KMS-11 (cell line): ENCODE results near the gene SLC16A5.

Experiments
- H2AFZ ChIP-seq: fragments of 200-600 bp; sonication (generic); 2 replicates; pipeline ENCODE4 v1.6.1; 2016; ENCODE audit warnings: antibody characterized with exemption, mixed run types, low read depth
- H3K27ac ChIP-seq: fragments of 200-600 bp; sonication (generic); 2 replicates; pipeline ENCODE4 v1.6.1; 2016; ENCODE audit warnings: mild to moderate bottlenecking, mixed run types
- H3K27me3 ChIP-seq: fragments of 200-600 bp; sonication (generic); 2 replicates; pipeline ENCODE4 v1.6.1; 2017; ENCODE audit warnings: mild to moderate bottlenecking, low read depth, mixed run types, moderate library complexity; ENCODE audit not compliant: insufficient read depth
- H3K36me3 ChIP-seq: fragments of 200-600 bp; sonication (generic); 2 replicates; pipeline ENCODE4 v1.6.1; 2017; ENCODE audit warnings: mild to moderate bottlenecking, mixed run types; ENCODE audit not compliant: insufficient read depth
- H3K4me1 ChIP-seq: fragments of 200-600 bp; sonication (generic); 2 replicates; pipeline ENCODE4 v1.6.1; 2016; ENCODE audit warnings: mild to moderate bottlenecking, low read depth, mixed run types; ENCODE audit not compliant: poor library complexity, severe bottlenecking
- H3K4me2 ChIP-seq: fragments of 200-600 bp; sonication (generic); 2 replicates; pipeline ENCODE4 v1.7.0; 2016; ENCODE audit warnings: mild to moderate bottlenecking, mixed run types
- H3K4me3 ChIP-seq: fragments of 200-600 bp; sonication (generic); IDR thresholded peaks from 2 replicates; pipeline ENCODE4 v1.6.1; 2017; ENCODE audit warnings: low read depth, low read length, mixed read lengths; ENCODE audit not compliant: insufficient read depth
- H3K79me2 ChIP-seq: fragments of 200-600 bp; sonication (generic); 2 replicates; pipeline ENCODE4 v1.6.1; 2016; ENCODE audit warnings: low read depth, mixed run types; ENCODE audit not compliant: insufficient read depth
- H3K9ac ChIP-seq: fragments of 200-600 bp; sonication (generic); 2 replicates; pipeline ENCODE4 v1.6.1; 2016; ENCODE audit warnings: mild to moderate bottlenecking, mixed run types
- H4K20me1 ChIP-seq: fragments of 200-600 bp; sonication (generic); 2 replicates; pipeline ENCODE4 v1.6.1; 2016; ENCODE audit warnings: mild to moderate bottlenecking, mixed run types; ENCODE audit not compliant: insufficient read depth
- TF ChIP-seq, protein P1 (sequence below): fragments of 200-600 bp; sonication (generic); conservative IDR thresholded peaks from 2 replicates; pipeline ENCODE4 v1.6.1; 2017; ENCODE audit warnings: low read depth, mild to moderate bottlenecking, antibody characterized with exemption, low read length, moderate library complexity, mixed read lengths

Gene SLC16A5

DNA sequence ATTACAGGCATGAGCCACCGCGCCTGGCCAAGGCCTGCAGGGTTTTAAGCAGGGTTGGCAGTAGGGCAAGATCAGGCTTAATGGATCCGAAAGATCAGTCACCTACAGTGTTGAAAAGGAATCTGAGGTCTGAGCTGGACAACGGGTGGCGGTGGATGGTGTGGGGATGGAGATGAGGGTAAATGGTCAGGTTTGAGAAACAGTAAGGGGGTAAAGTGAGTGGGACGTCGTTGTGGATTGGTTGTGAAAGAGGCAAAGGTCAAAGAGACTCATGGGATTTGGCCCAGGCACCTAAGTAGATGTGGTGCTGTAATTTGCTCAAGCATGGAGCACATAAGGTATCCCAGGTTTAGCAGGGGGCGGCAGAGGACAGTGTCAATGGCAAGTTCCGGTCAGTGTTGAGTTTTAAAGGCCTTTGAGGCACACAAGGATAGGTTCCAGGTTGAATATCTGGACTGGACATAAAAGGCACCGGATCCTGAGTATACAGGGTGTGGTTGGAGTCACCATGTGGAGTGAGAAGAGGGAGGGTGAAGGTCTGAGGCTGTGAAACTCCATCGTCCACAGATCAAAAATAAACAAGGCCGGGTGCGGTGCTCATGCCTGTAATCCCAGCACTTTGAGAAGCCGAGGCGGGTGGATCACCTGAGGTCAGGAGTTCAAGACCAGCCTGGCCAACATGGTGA lies 1.1 kb upstream of the SLC16A5 start:
- no peak overlapping the region for H3K4me2 ChIP-seq
- TF ChIP-seq, protein P1, sequence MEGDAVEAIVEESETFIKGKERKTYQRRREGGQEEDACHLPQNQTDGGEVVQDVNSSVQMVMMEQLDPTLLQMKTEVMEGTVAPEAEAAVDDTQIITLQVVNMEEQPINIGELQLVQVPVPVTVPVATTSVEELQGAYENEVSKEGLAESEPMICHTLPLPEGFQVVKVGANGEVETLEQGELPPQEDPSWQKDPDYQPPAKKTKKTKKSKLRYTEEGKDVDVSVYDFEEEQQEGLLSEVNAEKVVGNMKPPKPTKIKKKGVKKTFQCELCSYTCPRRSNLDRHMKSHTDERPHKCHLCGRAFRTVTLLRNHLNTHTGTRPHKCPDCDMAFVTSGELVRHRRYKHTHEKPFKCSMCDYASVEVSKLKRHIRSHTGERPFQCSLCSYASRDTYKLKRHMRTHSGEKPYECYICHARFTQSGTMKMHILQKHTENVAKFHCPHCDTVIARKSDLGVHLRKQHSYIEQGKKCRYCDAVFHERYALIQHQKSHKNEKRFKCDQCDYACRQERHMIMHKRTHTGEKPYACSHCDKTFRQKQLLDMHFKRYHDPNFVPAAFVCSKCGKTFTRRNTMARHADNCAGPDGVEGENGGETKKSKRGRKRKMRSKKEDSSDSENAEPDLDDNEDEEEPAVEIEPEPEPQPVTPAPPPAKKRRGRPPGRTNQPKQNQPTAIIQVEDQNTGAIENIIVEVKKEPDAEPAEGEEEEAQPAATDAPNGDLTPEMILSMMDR, result no peak
- no peaks in the 10 kb centered on the region for H3K27me3 ChIP-seq
- no peaks in the 10 kb centered on the region for H4K20me1 ChIP-seq
- no peaks in the 10 kb centered on the region for H3K36me3 ChIP-seq
- no peak overlapping the region for H3K4me3 ChIP-seq
- no peak overlapping the region for H3K9ac ChIP-seq
- no peaks in the 10 kb centered on the region for H3K4me1 ChIP-seq
- H2AFZ ChIP-seq, result no peak overlapping the region
- no peak overlapping the region for H3K27ac ChIP-seq
- H3K79me2 ChIP-seq, result no peaks in the 10 kb centered on the region

DNA sequence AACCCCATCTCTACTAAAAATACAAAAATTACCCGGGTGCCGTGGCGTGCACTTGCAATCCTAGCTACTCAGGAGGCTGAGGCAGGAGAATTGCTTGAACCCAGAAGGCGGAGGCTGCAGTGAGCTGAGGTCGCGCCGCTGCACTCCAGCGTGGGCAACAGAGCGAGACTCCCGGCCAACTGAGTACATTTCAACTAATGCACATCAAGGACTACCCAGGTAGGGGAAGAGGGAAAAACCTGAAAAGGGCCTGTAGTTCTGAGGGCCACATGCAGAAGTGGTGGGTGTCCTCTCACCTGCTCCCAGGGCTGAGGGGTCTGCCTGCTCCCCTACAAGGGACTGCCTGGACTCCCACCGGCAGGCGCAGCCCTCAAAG lies 584 bp upstream of the SLC16A5 start:
- no peak overlapping the region for H3K4me2 ChIP-seq
- H3K27ac ChIP-seq, result no peak overlapping the region
- TF ChIP-seq, protein P1, result no peak
- H3K4me1 ChIP-seq, result no peaks in the 10 kb centered on the region
- H3K79me2 ChIP-seq, result no peaks in the 10 kb centered on the region
- H3K4me3 ChIP-seq, result no peak overlapping the region
- H3K27me3 ChIP-seq, result no peaks in the 10 kb centered on the region
- H4K20me1 ChIP-seq, result no peaks in the 10 kb centered on the region
- H3K9ac ChIP-seq, result no peak overlapping the region
- H3K36me3 ChIP-seq, result no peaks in the 10 kb centered on the region
- no peak overlapping the region for H2AFZ ChIP-seq

DNA sequence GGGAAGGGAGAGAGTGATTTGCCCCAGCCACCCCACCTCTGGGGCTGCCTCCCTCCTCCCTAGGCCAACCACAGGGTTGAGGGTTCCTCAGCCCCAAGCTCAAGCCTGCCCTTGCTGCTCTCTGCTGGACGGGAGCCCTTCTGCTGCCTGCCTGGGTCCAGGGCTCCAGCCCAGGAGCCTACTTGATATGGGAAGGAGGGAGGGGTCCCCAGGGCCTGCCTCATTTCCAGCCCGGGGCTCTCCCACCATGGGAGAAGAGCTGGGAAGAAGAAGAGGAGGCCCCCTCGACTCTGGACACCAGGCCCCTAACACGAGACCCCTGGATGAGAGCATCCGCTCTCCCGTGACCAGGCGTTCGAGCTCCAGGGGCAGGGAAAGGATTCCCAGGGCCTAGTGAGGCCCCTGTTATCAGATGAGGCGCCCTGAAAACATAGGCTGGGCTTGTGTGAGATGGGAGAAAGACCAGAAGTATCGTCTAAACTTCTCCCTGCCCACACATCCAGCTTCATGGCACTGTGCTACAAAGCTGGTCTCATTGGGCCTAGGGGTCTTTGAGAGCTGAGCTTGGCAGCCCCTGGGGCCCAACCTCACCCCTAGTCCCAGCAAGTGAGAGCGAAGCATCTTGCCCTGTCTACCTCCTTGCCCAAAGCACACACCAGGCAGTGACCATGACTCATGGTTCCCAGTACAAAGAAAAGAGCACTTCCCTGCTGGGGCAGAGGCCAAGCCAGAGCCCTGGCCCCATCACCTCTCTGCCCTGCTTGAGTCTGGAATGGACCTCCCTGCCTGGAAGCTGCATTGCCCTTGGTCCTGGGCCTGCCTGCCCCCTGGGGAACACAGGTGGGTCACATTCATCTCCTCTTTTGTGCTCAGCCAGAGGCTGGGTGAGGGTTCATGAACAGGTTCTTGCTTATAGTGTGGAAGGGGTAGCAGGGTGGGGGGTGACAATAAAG lies 987 bp downstream of the SLC16A5 start:
- H4K20me1 ChIP-seq, result no peaks in the 10 kb centered on the region
- H2AFZ ChIP-seq, result no peak overlapping the region
- H3K79me2 ChIP-seq, result no peaks in the 10 kb centered on the region
- no peak overlapping the region for H3K27ac ChIP-seq
- H3K9ac ChIP-seq, result no peak overlapping the region
- TF ChIP-seq, protein P1, result no peak
- H3K4me1 ChIP-seq, result no peaks in the 10 kb centered on the region
- H3K36me3 ChIP-seq, result no peaks in the 10 kb centered on the region
- no peak overlapping the region for H3K4me2 ChIP-seq
- H3K4me3 ChIP-seq, result no peak overlapping the region
- H3K27me3 ChIP-seq, result no peaks in the 10 kb centered on the region

DNA sequence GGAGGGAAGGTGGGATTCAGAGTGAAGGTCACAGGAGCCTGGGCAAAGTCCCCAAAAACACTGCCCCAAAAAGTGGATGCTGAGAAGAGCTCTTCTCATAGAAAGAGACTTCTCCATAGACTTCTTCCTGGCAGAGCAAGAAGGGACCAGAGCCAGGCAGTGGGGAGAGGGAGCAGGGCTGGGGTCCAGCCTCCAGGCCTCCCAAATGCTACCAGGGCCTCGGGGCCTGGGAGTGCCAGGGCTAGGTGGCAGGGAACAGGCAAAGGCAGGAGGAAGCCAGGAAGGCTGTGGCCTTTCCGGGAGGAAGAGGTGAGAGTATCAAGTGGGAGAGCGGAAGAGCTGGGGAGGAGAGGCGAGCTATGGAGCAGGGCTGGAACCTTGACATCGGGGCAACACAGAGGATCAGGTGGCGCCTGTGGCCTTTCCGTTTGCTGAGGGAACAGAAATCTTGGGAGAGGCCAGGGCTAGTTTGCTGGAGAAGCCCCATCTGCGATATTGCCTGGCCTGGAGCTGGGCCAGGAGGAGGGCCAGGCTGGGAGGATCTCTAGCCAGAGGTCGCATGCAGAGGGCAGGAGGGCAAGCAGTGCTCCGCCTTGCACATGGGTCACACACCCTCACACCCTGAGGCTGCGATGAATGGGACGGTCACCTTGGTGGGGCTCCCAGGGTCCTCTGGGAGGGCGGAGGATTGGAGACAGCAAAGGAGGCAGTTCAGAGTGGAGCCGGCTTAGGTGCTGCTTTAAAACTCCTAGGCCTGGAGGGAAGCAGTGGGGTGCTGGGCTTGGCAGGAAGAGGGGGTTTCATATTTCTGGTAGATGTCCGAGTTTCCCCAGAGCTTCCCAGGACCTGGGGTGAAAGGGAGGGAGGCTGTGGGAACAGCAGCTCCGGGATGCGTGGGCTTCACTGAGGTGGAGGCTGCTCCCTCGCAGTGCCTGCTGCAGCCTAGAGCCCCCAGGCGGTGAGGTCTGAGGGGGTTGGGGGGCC lies 3.4 kb downstream of the SLC16A5 start:
- no peak overlapping the region for H3K4me3 ChIP-seq
- H2AFZ ChIP-seq, result no peak overlapping the region
- H3K4me1 ChIP-seq, result no peaks in the 10 kb centered on the region
- no peak overlapping the region for H3K4me2 ChIP-seq
- no peak overlapping the region for H3K27ac ChIP-seq
- H3K36me3 ChIP-seq, result no peaks in the 10 kb centered on the region
- H3K79me2 ChIP-seq, result no peaks in the 10 kb centered on the region
- H4K20me1 ChIP-seq, result no peaks in the 10 kb centered on the region
- TF ChIP-seq, protein P1, result no peak
- no peaks in the 10 kb centered on the region for H3K27me3 ChIP-seq
- no peak overlapping the region for H3K9ac ChIP-seq
